Mesenchymal stem cell (in vitro differentiated cells and primary cell): ENCODE results near the gene PAF1.
A peak's percentile ranks its signal among the peaks of the same experiment; 100 is the strongest.

ENCODE experiments used
- DNase-seq: peaks from one replicate; pipeline ENCODE4 v3.0.0-alpha.2; 2013
- H2AFZ ChIP-seq: one replicate; pipeline ENCODE4 v1.6.1; 2013; ENCODE audit warnings: low read depth, mild to moderate bottlenecking, control low read depth, inconsistent platforms, low read length, moderate library complexity
- H2AK5ac ChIP-seq: 2 replicates; pipeline ENCODE4 v1.6.1; 2013; ENCODE audit warnings: low read length, moderate library complexity, mild to moderate bottlenecking, inconsistent platforms; ENCODE audit not compliant: severe bottlenecking
- H2BK120ac ChIP-seq: one replicate; pipeline ENCODE4 v1.6.1; 2013; ENCODE audit warnings: low read depth, mild to moderate bottlenecking, inconsistent platforms, low read length, moderate library complexity
- H2BK12ac ChIP-seq, 2 experiments: one replicate each; pipeline ENCODE4 v1.6.1; 2013; ENCODE audit warnings: inconsistent platforms in 2 of 2, low read length in 2 of 2, mild to moderate bottlenecking in 2 of 2, moderate library complexity in 2 of 2, control low read depth in 1 of 2
- H2BK15ac ChIP-seq: one replicate; pipeline ENCODE4 v1.6.1; 2013; ENCODE audit warnings: mild to moderate bottlenecking, low read depth, inconsistent platforms; ENCODE audit not compliant: poor library complexity, severe bottlenecking
- H2BK5ac ChIP-seq: 2 replicates; pipeline ENCODE4 v1.6.1; 2013; ENCODE audit warnings: low read depth, mild to moderate bottlenecking, low read length, control low read depth, inconsistent platforms; ENCODE audit not compliant: poor library complexity, severe bottlenecking
- H3K14ac ChIP-seq, 2 experiments: one replicate each; pipeline ENCODE4 v1.6.1; 2013; ENCODE audit warnings: inconsistent platforms in 2 of 2, low read length in 2 of 2, control low read depth in 1 of 2, mild to moderate bottlenecking in 1 of 2, moderate library complexity in 1 of 2
- H3K18ac ChIP-seq, 2 experiments: one replicate each; pipeline ENCODE4 v1.6.1; 2013; ENCODE audit warnings: inconsistent platforms in 2 of 2, low read length in 2 of 2, control low read depth in 1 of 2, low read depth in 1 of 2, mild to moderate bottlenecking in 1 of 2
- H3K23ac ChIP-seq, 2 experiments: one replicate each; pipeline ENCODE4 v1.6.1; 2013; ENCODE audit warnings: inconsistent platforms in 2 of 2, low read length in 2 of 2, mild to moderate bottlenecking in 2 of 2, moderate library complexity in 2 of 2, control low read depth in 1 of 2
- H3K27ac ChIP-seq: 2 replicates; pipeline ENCODE4 v1.5.1; 2013; ENCODE audit warnings: mild to moderate bottlenecking, moderate library complexity, low read length, control low read depth, inconsistent platforms; ENCODE audit not compliant: poor library complexity, severe bottlenecking
- H3K27me3 ChIP-seq, 2 experiments: 2 replicates each; pipeline versions ENCODE4 v1.6.1 to v1.7.0; 2013; ENCODE audit warnings: low read length in 2 of 2, mild to moderate bottlenecking in 2 of 2, moderate library complexity in 2 of 2, control low read depth in 1 of 2, inconsistent platforms in 1 of 2; ENCODE audit not compliant: control insufficient read depth in 1 of 2, insufficient read depth in 1 of 2
- H3K36me3 ChIP-seq, 2 experiments: 2 replicates each; pipeline versions ENCODE4 v1.6.1 to v1.7.0; 2013; ENCODE audit warnings: low read length in 2 of 2, control low read depth in 1 of 2, inconsistent platforms in 1 of 2, low read depth in 1 of 2, mild to moderate bottlenecking in 1 of 2; ENCODE audit not compliant: insufficient read depth in 2 of 2, control insufficient read depth in 1 of 2
- H3K4ac ChIP-seq, 2 experiments: one replicate each; pipeline ENCODE4 v1.6.1; 2013; ENCODE audit warnings: inconsistent platforms in 2 of 2, low read length in 2 of 2, mild to moderate bottlenecking in 2 of 2, moderate library complexity in 2 of 2, control low read depth in 1 of 2, low read depth in 1 of 2
- H3K4me1 ChIP-seq: 2 replicates; pipeline ENCODE4 v1.6.1; 2013; ENCODE audit warnings: low read depth, low read length, control low read depth; ENCODE audit not compliant: control insufficient read depth, insufficient read depth
- H3K4me2 ChIP-seq: 2 replicates; pipeline ENCODE4 v1.6.1; 2013; ENCODE audit warnings: low read length, mild to moderate bottlenecking, inconsistent platforms; ENCODE audit not compliant: poor library complexity, severe bottlenecking
- H3K4me3 ChIP-seq, 2 experiments: 2 replicates each; pipeline versions ENCODE4 v1.5.1 to v1.7.0; 2013; ENCODE audit warnings: low read length in 2 of 2, mild to moderate bottlenecking in 2 of 2, control low read depth in 1 of 2, low read depth in 1 of 2; ENCODE audit not compliant: insufficient read depth in 1 of 2
- H3K79me1 ChIP-seq: replicated peaks from 2 replicates; pipeline ENCODE4 v1.6.1; 2013; ENCODE audit warnings: mild to moderate bottlenecking, control low read depth, low read length, inconsistent platforms; ENCODE audit not compliant: poor library complexity, severe bottlenecking
- H3K9ac ChIP-seq: 2 replicates; pipeline ENCODE4 v1.7.0; 2013; ENCODE audit warnings: mild to moderate bottlenecking, low read length, moderate library complexity
- H3K9me3 ChIP-seq: 2 replicates; pipeline ENCODE4 v1.7.0; 2013; ENCODE audit warnings: mild to moderate bottlenecking, low read length; ENCODE audit not compliant: control insufficient read depth
- H4K8ac ChIP-seq: one replicate; pipeline ENCODE4 v1.6.1; 2013; ENCODE audit warnings: inconsistent platforms, mild to moderate bottlenecking, low read length, moderate library complexity
- H4K91ac ChIP-seq: one replicate; pipeline ENCODE4 v1.6.1; 2013; ENCODE audit warnings: mild to moderate bottlenecking, low read length, inconsistent platforms
- WGBS: methylation state at CpG from one replicate; pipeline ENCODE4 v1.1.7; 2013; ENCODE audit warnings: mixed read lengths; 5-methylcytosine and 5-hydroxymethylcytosine counted together

PAF1 gene

DNA sequence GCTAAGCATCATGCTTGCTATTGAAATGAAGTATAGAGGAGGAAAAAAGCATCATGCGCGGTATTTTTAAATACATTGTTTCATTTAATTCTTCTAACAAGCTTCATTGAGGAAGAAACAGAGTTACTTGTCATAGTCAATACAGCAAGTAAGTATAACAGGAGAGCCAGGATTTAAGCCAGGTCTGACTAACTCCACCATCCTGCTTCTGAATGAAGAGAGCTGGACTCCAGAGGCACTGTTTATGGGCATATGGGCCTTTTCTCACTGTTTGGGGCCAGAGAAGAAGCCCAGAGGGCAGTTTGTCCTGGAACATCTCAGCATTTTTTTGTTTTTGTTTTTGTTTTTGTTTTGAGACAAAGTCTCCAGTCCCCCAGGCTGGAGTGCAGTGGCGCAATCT is 40.8 kb downstream of the PAF1 start:
- H3K14ac ChIP-seq, result no peak overlapping the region
- no CpG with 5 or more reads among the region's 3 CpGs for WGBS
- H2BK12ac ChIP-seq, result no peak overlapping the region
- H4K91ac ChIP-seq, result no peak overlapping the region
- H2BK5ac ChIP-seq, result no peak overlapping the region
- H2BK15ac ChIP-seq, result no peak overlapping the region
- no peak overlapping the region for H3K4me2 ChIP-seq
- H3K4ac ChIP-seq, result no peak overlapping the region
- peaks cover 3% of the 10 kb centered on the region for H3K4me1 ChIP-seq
- H4K8ac ChIP-seq, result no peak overlapping the region
- no peak overlapping the region for H2AFZ ChIP-seq
- no peak overlapping the region for H2BK120ac ChIP-seq
- no peak overlapping the region for H3K4me3 ChIP-seq
- H2AK5ac ChIP-seq, result no peak overlapping the region
- DNase-seq, result no peak
- no peak overlapping the region for H3K27ac ChIP-seq
- peaks cover 21 to 72% of the 10 kb centered on the region in 2 experiments for H3K36me3 ChIP-seq
- H3K9me3 ChIP-seq, result no peaks in the 10 kb centered on the region
- H3K9ac ChIP-seq, result peak overlapping the region; percentile 2
- no peak overlapping the region for H3K18ac ChIP-seq
- no peaks in the 10 kb centered on the region for H3K27me3 ChIP-seq
- peaks cover 53% of the 10 kb centered on the region for H3K79me1 ChIP-seq
- H3K23ac ChIP-seq, result no peak overlapping the region

- DNase-seq, result no peak
- no peak overlapping the region for H3K18ac ChIP-seq
- no peak overlapping the region for H4K8ac ChIP-seq
- no peak overlapping the region for H3K4me3 ChIP-seq
- no peaks in the 10 kb centered on the region for H3K9me3 ChIP-seq
- H2BK15ac ChIP-seq, result no peak overlapping the region
- peak overlapping the region; percentile 28 for H3K9ac ChIP-seq
- H3K27ac ChIP-seq, result no peak overlapping the region
- H2AK5ac ChIP-seq, result no peak overlapping the region
- peaks cover 3% of the 10 kb centered on the region for H3K4me1 ChIP-seq
- peaks cover 57% of the 10 kb centered on the region for H3K79me1 ChIP-seq
- peaks cover 18 to 71% of the 10 kb centered on the region in 2 experiments for H3K36me3 ChIP-seq
- no peak overlapping the region for H3K14ac ChIP-seq
- H3K4me2 ChIP-seq, result no peak overlapping the region
- no peak overlapping the region for H2BK12ac ChIP-seq
- WGBS, result 96% methylated on average over 2 of the region's 4 CpGs
- H4K91ac ChIP-seq, result no peak overlapping the region
- no peak overlapping the region for H2BK5ac ChIP-seq
- no peak overlapping the region for H3K4ac ChIP-seq
- no peak overlapping the region for H3K23ac ChIP-seq
- no peaks in the 10 kb centered on the region for H3K27me3 ChIP-seq
- H2AFZ ChIP-seq, result no peak overlapping the region
- H2BK120ac ChIP-seq, result no peak overlapping the region
Measured at GRCh38 chr19:39349326-39349725, 41.6 kb downstream of the PAF1 start.

DNA sequence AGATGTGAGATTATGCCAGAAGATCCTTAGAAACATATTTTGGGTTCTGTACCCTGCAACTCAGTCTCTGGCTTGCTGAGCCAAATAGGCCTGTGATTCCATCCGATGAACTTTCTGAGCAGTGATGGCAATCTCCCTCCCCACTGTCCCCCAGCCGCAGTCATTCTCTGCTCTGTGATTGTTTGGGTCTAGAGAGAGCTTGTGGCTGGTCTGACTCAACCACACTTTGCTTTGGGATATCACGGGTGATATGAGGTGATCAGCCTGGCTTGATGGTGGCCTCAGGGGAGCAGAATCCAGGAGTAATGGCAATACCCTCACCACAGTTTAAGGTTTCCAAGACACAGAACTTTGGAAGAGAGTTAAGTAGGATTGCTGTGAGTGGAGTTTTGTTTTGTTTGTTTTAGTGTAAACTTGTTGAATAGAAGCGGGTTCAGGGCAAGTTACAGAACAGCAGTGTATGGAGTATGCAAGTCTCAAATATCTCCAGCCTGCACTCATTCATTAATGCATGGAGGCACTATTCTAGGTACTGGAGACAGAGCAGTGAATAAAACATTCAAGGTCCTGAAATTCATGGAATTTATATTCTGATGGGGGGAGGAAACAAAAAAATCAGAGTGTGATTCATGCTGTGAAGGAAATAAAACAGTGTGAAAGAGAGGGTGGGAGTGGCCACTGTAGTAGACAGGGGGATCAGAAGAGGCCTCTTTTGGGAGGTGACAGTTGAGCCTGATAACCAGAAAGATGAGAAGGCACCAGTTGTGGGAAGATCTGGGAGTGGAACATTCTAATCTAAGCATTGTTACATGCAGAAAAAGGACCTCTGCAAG is 43.4 kb downstream of the PAF1 start:
- peak overlapping the region; percentile 65 for H3K9ac ChIP-seq
- peaks cover 15 to 68% of the 10 kb centered on the region in 2 experiments for H3K36me3 ChIP-seq
- no peak overlapping the region for H3K4me2 ChIP-seq
- H3K14ac ChIP-seq, result peak overlapping the region in 1 of 2 experiments; percentile 12
- no peak overlapping the region for H3K4ac ChIP-seq
- H3K4me3 ChIP-seq, result peak overlapping the region in 1 of 2 experiments; percentile 17
- H3K23ac ChIP-seq, result no peak overlapping the region
- no peak overlapping the region for H2AFZ ChIP-seq
- H3K18ac ChIP-seq, result peak overlapping the region in 1 of 2 experiments; percentile 56
- H3K27me3 ChIP-seq, result no peaks in the 10 kb centered on the region
- H2BK15ac ChIP-seq, result no peak overlapping the region
- no peak overlapping the region for H3K27ac ChIP-seq
- H4K8ac ChIP-seq, result no peak overlapping the region
- no peak overlapping the region for H2BK5ac ChIP-seq
- 68% methylated on average over 3 of the region's 4 CpGs for WGBS
- H2AK5ac ChIP-seq, result no peak overlapping the region
- H4K91ac ChIP-seq, result no peak overlapping the region
- no peaks in the 10 kb centered on the region for H3K9me3 ChIP-seq
- H3K79me1 ChIP-seq, result peaks cover 59% of the 10 kb centered on the region
- H2BK12ac ChIP-seq, result no peak overlapping the region
- peaks cover 5% of the 10 kb centered on the region for H3K4me1 ChIP-seq
- peak; percentile 49 for DNase-seq
- no peak overlapping the region for H2BK120ac ChIP-seq

GRCh38 chr19:39345956-39346355 is 45.0 kb downstream of the PAF1 start:
- Histone ChIP-seq H3K9me3 (no peaks in the 10 kb centered on the region), H3K23ac (no peak overlapping the region), H3K27ac (no peak overlapping the region), H3K4me1 (peaks cover 8% of the 10 kb centered on the region), H2BK120ac (no peak overlapping the region), H4K8ac (no peak overlapping the region), H3K79me1 (peaks cover 48% of the 10 kb centered on the region), H3K14ac (no peak overlapping the region), H2BK15ac (no peak overlapping the region), H3K27me3 (no peaks in the 10 kb centered on the region), H2BK5ac (no peak overlapping the region), H3K4ac (no peak overlapping the region), H4K91ac (no peak overlapping the region), H3K4me3 (peak overlapping the region in 1 of 2 experiments; percentile 86), H2AK5ac (no peak overlapping the region), H3K36me3 (peaks cover 8 to 55% of the 10 kb centered on the region in 2 experiments), H2AFZ (no peak overlapping the region), H2BK12ac (no peak overlapping the region), H3K9ac (peak overlapping the region; percentile 94), H3K18ac (no peak overlapping the region), H3K4me2 (no peak overlapping the region)
- no peak for DNase-seq
- 98% methylated on average over 1 of the region's 1 CpG for WGBS
